ENCODE results near the gene SLC38A6. TPM values are rescaled to one million over a fixed set of nuclear protein-coding genes. Genes with fewer than 3 reads are reported as not detected.

SLC38A6 gene
- total RNA-seq: 33.6 and 60.6 TPM in 2 replicates

GRCh38 chr14:60980811-60981632 lies at the start of gene SLC38A6, which contains the start of gene TRMT5:
Gene SLC38A6 (plus strand): TSS chr14:60981245. CDS start chr14:60981278, 33 bp downstream.
Gene TRMT5 (minus strand): TSS chr14:60981079. CDS start chr14:60980973, 106 bp downstream.

Other genes starting within 250 kb of the SLC38A6 start
- 37.1 and 57.3 TPM in 2 replicates for gene MNAT1, start 246.5 kb upstream of the SLC38A6 start, total RNA-seq
- gene TRMT5, start 166 bp upstream of the SLC38A6 start, total RNA-seq: 11.3 and 14.2 TPM in 2 replicates

Measured in smooth muscle cell of the umbilical artery (primary cell).